K562 (cell line): Measurements from ENCODE around the gene TRIP12. TPM values are rescaled to one million over a fixed set of nuclear protein-coding genes. Genes with fewer than 3 reads are reported as not detected.

Experiments
- ATAC-seq: fragments of 200-7000 bp; cut with Tn5 transposase; 3 replicates; pipeline ENCODE4 v1.9.1; 2020; ENCODE audit warnings: moderate library complexity
- BruUV-seq: library from RNA; stranded (reverse); fragments of 400-500 nt; replicated peaks from 2 replicates; lab custom pipeline; 2021; lab: Mats Ljungman, UMichigan
- CTCF ChIA-PET: fragments of 300-600 bp; formaldehyde crosslinking; extraction: SDS; loops from one replicate; lab custom pipeline; 2021; ENCODE audit warnings: low intra/inter-chr PET ratio; lab: Yijun Ruan, JAX
- POLR2A ChIA-PET: fragments of 300-600, 350-650 bp; sonication (Branson Sonifier 250); formaldehyde crosslinking; extraction: SDS; loops from one replicate; lab custom pipeline; 2021; ENCODE audit warnings: antibody characterized with exemption, inconsistent platforms; lab: Yijun Ruan, JAX
- DNase-seq, 4 experiments: peaks; one replicate each; pipeline versions ENCODE4 v3.0.0 to v3.0.0-alpha.2; 2011 to 2018; ENCODE audit warnings: low spot score in 3 of 4, mixed read lengths in 3 of 4; ENCODE audit errors: extremely low read depth in 1 of 4
- FAIRE-seq: peaks from 2 replicates; lab custom pipeline; 2011; peaks lifted over from hg19 to GRCh38; lab: Jason Lieb, UNC
- H2AFZ ChIP-seq: 2 replicates; pipeline ENCODE4 v1.6.0; 2011; ENCODE audit warnings: low read depth, low read length, control low read depth, inconsistent platforms
- H3K27ac ChIP-seq: fragments of 200-600 bp; 3 replicates; pipeline ENCODE4 v1.8.0; 2011; ENCODE audit warnings: low read depth, mild to moderate bottlenecking, control low read depth, inconsistent platforms, low read length, moderate library complexity, mixed read lengths; ENCODE audit errors: extremely low read depth
- H3K27me3 ChIP-seq, 2 experiments: fragments of 300-600 bp in 1 of 2; 2 replicates in 1 of 2; 3 replicates in 1 of 2; pipeline versions ENCODE4 v1.6.0 to v1.8.0; 2011; ENCODE audit warnings: inconsistent platforms in 2 of 2, low read length in 2 of 2, mild to moderate bottlenecking in 1 of 2, mixed read lengths in 1 of 2, moderate library complexity in 1 of 2; ENCODE audit not compliant: control insufficient read depth in 2 of 2, insufficient read depth in 2 of 2
- H3K36me3 ChIP-seq: fragments of 300-600 bp; 3 replicates; pipeline ENCODE4 v1.8.0; 2011; ENCODE audit warnings: mild to moderate bottlenecking, low read length, inconsistent platforms; ENCODE audit not compliant: control insufficient read depth, insufficient read depth
- H3K4me1 ChIP-seq, 2 experiments: fragments of 200-600 bp in 1 of 2; replicated peaks in 1 of 2; 2 replicates in 1 of 2; 3 replicates in 1 of 2; pipeline versions ENCODE4 v1.5.1 to v1.8.0; 2011; ENCODE audit warnings: inconsistent platforms in 2 of 2, low read length in 2 of 2, mild to moderate bottlenecking in 1 of 2, mixed read lengths in 1 of 2, moderate library complexity in 1 of 2; ENCODE audit not compliant: control insufficient read depth in 2 of 2, insufficient read depth in 2 of 2
- H3K4me2 ChIP-seq: 2 replicates; pipeline ENCODE4 v1.6.1; 2011; ENCODE audit warnings: low read length, control low read depth, inconsistent platforms, mixed read lengths; ENCODE audit not compliant: insufficient read depth
- H3K4me3 ChIP-seq: fragments of 200-600 bp; sonication (generic), shearing (Covaris generic); 2 replicates; pipeline ENCODE4 v1.5.1; 2016; ENCODE audit warnings: control low read depth, inconsistent platforms
- H3K79me2 ChIP-seq: fragments of 200-600 bp; 3 replicates; pipeline ENCODE4 v1.8.0; 2011; ENCODE audit warnings: low read length, inconsistent platforms; ENCODE audit not compliant: control insufficient read depth, insufficient read depth
- H3K9ac ChIP-seq, 2 experiments: 2 replicates each; pipeline versions ENCODE4 v1.6.0 to v1.6.1; 2011; ENCODE audit warnings: low read depth in 2 of 2, low read length in 2 of 2, control low read depth in 1 of 2, inconsistent platforms in 1 of 2, mild to moderate bottlenecking in 1 of 2, mixed read lengths in 1 of 2; ENCODE audit not compliant: insufficient read depth in 1 of 2
- H3K9me1 ChIP-seq: one replicate; pipeline ENCODE4 v1.6.0; 2011; ENCODE audit warnings: inconsistent platforms, mild to moderate bottlenecking, low read length, moderate library complexity; ENCODE audit not compliant: control insufficient read depth, insufficient read depth
- H3K9me3 ChIP-seq: replicated peaks from 2 replicates; pipeline ENCODE4 v1.5.1; 2011; ENCODE audit warnings: low read depth, low read length, inconsistent platforms; ENCODE audit not compliant: control insufficient read depth, insufficient read depth
- H4K20me1 ChIP-seq: replicated peaks from 2 replicates; pipeline ENCODE4 v1.6.1; 2011; ENCODE audit warnings: low read length, inconsistent platforms, mixed read lengths; ENCODE audit not compliant: control insufficient read depth, insufficient read depth
- PTRF ChIP-seq: fragments of 450-650 bp; IDR thresholded peaks from 2 replicates; pipeline ENCODE4 v1.6.1; 2016; ENCODE audit warnings: mild to moderate bottlenecking, missing genetic modification characterization, missing compliant biosample characterization
- RBM17 ChIP-seq: fragments of 200-400 bp; formaldehyde crosslinking; IDR thresholded peaks from 2 replicates; pipeline ENCODE4 v1.6.1; 2017; ENCODE audit warnings: low read depth, mild to moderate bottlenecking, low read length, borderline replicate concordance
- ZNF165 ChIP-seq: fragments of 250-450 bp; sonication (Bioruptor Pico); IDR thresholded peaks from 2 replicates; pipeline ENCODE4 v1.4.0; 2020; ENCODE audit warnings: borderline replicate concordance
- WGBS: fragments of 100-300 bp; shearing (Covaris generic); methylation state at CpG from one replicate; pipeline ENCODE4 v1.1.6; 2016; ENCODE audit warnings: low coverage, mixed read lengths; ENCODE audit not compliant: insufficient coverage; ENCODE audit errors: missing lambda C conversion rate; 5-methylcytosine and 5-hydroxymethylcytosine counted together
- in situ Hi-C: fragments of 300-500 bp; cut with MboI; formaldehyde crosslinking; loops from 4 replicates; pipeline ENCODE4 v1.15.0; 2018; ENCODE audit warnings: inconsistent platforms, mixed read lengths
- intact Hi-C: fragments of 100-400 bp; cut with micrococcal nuclease; formaldehyde crosslinking; loops from 2 replicates; pipeline ENCODE4 v1.14.2; 2022
- polyA plus RNA-seq, 8 experiments: library from polyadenylated mRNA; depleted of rRNA in 4 of 8; stranded (reverse) in 5 of 8; unstranded in 3 of 8; fragments of >200 nt; fragmentation: Nextera tagmentation in 2 of 8; fragmentation: Illumina TruSeq in 1 of 8; extraction: Ambion mirVana in 2 of 8; extraction: Trizol in 1 of 8; gene quantifications; 2 replicates each; pipeline versions ENCODE4 v1.2.1 to v1.2.3, GENCODE V29; 2011 to 2014; ENCODE audit warnings: inconsistent platforms in 1 of 8, missing spikeins in 1 of 8
- total RNA-seq, 7 experiments: library from RNA; depleted of rRNA in 6 of 7; stranded (reverse); fragments of >200 nt in 6 of 7; fragmentation: Illumina TruSeq in 2 of 7; extraction: Trizol in 2 of 7; gene quantifications; 2 replicates each; pipeline versions ENCODE4 v1.2.1 to v1.2.3, GENCODE V29; 2011 to 2021; ENCODE audit warnings: low replicate concordance in 1 of 7
- TF ChIP-seq, protein P1 (sequence below): fragments of 450-650 bp; formaldehyde crosslinking; IDR thresholded peaks from 2 replicates; pipeline ENCODE4 v1.4.0; 2022; ENCODE audit warnings: missing genetic modification characterization
- TF ChIP-seq, protein P2 (sequence below): sonication (generic); formaldehyde crosslinking; IDR thresholded peaks from 2 replicates; pipeline ENCODE4 v1.8.1; 2023; ENCODE audit warnings: mild to moderate bottlenecking, missing genetic modification reagents
- TF ChIP-seq, protein P3 (sequence below): fragments of 200-800 bp; sonication (Bioruptor generic); IDR thresholded peaks from 2 replicates; pipeline ENCODE4 v1.6.1; 2017; ENCODE audit warnings: missing genetic modification characterization, missing compliant biosample characterization

TRIP12 gene
- total and polyA plus RNA-seq, 9 of the 15 experiments (the other 6 are each of a cell fraction or from before 2014, with no cell fraction given), result 15.2 to 131 (median 80.1) TPM

DNA sequence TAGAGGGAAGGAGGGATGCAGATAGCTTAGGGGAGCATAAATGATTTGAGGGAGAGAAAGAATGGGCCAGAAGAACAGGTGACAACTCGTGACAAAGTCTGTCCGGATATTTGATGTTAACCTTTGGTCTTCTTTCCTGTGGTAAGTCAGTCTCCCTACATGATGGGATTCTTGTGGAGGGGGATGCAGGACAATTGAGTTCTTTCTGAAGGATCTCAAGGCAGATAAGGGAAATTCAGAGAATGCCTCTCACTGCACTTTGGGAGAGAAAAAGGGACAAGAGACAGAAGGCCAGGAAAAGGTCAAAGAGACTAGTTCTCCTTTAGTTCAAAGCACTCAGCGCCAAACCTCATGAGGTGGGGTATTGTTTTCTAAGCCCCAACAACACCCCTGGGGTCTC lies 34.7 kb upstream of the TRIP12 start (continued):
- TF ChIP-seq RBM17 (no peak), PTRF (tag) (no peak), ZNF165 (CRISPR knock-in tag) (no peak)
- TF ChIP-seq, protein P1, sequence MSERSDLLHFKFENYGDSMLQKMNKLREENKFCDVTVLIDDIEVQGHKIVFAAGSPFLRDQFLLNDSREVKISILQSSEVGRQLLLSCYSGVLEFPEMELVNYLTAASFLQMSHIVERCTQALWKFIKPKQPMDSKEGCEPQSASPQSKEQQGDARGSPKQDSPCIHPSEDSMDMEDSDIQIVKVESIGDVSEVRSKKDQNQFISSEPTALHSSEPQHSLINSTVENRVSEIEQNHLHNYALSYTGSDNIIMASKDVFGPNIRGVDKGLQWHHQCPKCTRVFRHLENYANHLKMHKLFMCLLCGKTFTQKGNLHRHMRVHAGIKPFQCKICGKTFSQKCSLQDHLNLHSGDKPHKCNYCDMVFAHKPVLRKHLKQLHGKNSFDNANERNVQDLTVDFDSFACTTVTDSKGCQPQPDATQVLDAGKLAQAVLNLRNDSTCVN (CRISPR knock-in tag), result no peak
- TF ChIP-seq, protein P2, sequence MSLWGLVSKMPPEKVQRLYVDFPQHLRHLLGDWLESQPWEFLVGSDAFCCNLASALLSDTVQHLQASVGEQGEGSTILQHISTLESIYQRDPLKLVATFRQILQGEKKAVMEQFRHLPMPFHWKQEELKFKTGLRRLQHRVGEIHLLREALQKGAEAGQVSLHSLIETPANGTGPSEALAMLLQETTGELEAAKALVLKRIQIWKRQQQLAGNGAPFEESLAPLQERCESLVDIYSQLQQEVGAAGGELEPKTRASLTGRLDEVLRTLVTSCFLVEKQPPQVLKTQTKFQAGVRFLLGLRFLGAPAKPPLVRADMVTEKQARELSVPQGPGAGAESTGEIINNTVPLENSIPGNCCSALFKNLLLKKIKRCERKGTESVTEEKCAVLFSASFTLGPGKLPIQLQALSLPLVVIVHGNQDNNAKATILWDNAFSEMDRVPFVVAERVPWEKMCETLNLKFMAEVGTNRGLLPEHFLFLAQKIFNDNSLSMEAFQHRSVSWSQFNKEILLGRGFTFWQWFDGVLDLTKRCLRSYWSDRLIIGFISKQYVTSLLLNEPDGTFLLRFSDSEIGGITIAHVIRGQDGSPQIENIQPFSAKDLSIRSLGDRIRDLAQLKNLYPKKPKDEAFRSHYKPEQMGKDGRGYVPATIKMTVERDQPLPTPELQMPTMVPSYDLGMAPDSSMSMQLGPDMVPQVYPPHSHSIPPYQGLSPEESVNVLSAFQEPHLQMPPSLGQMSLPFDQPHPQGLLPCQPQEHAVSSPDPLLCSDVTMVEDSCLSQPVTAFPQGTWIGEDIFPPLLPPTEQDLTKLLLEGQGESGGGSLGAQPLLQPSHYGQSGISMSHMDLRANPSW (CRISPR knock-in tag), result no peak

DNA sequence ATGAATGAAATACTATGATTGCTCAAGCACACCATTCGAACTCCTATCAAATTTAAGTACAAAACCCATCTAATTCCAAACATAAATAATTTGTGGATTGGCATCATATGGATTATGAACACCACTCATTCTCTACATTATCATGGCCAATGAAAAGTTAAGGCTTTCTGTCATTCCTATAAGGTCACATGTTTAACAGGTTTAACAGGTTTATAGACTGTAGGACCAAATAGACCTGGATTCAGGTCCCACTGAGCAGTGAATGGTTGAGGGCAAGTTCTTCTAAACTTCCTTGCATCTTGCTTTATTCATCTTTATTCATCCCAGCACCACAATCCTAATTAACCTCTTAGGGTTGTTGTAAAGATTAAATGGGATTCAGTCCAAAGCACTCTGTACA lies 33.9 kb upstream of the TRIP12 start:
- DNase-seq, result no peak
- Histone ChIP-seq H3K4me1 (no peaks in the 10 kb centered on the region), H3K9ac (no peak overlapping the region), H3K9me3 (no peaks in the 10 kb centered on the region), H3K4me2 (no peak overlapping the region), H3K27me3 (no peaks in the 10 kb centered on the region), H2AFZ (no peak overlapping the region), H3K4me3 (no peak overlapping the region), H3K9me1 (no peaks in the 10 kb centered on the region), H3K27ac (no peak overlapping the region), H3K36me3 (no peaks in the 10 kb centered on the region), H3K79me2 (no peaks in the 10 kb centered on the region), H4K20me1 (no peaks in the 10 kb centered on the region)
- TF ChIP-seq, protein P3, sequence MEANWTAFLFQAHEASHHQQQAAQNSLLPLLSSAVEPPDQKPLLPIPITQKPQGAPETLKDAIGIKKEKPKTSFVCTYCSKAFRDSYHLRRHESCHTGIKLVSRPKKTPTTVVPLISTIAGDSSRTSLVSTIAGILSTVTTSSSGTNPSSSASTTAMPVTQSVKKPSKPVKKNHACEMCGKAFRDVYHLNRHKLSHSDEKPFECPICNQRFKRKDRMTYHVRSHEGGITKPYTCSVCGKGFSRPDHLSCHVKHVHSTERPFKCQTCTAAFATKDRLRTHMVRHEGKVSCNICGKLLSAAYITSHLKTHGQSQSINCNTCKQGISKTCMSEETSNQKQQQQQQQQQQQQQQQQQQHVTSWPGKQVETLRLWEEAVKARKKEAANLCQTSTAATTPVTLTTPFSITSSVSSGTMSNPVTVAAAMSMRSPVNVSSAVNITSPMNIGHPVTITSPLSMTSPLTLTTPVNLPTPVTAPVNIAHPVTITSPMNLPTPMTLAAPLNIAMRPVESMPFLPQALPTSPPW, result no peak
- in situ Hi-C loops, result no loop called here
- FAIRE-seq, result no peak
- WGBS, result 15% methylated on average over 1 of the region's 1 CpG
- ChIA-PET CTCF (no interaction called here), POLR2A (no interaction called here)
- no peak for ATAC-seq
- no TSS peak for BruUV-seq
- intact Hi-C loops, result no loop called here
